Liver (tissue), 2 donors: Measurements from ENCODE around the gene EPS8.

ENCODE experiments used
- CTCF ChIP-seq: fragments of 150-350 bp; IDR thresholded peaks from 2 replicates; pipeline ENCODE4 v1.5.1; 2017; ENCODE audit warnings: improper control_type of control experiment, low read depth, low read length; ENCODE audit not compliant: missing input control
- YY1 ChIP-seq: IDR thresholded peaks from 2 replicates; pipeline ENCODE4 v1.6.1; 2016; ENCODE audit warnings: antibody characterized with exemption, mild to moderate bottlenecking
- donor health status: healthy.

- TF ChIP-seq CTCF (no peak), YY1 (no peak)
Observed at GRCh38 chr12:15738438-15739015, 50.7 kb downstream of the EPS8 start.
